Left ventricle myocardium inferior (tissue), 1 donor: ENCODE results near the gene MAP2K2. TPM values are rescaled to one million over a fixed set of nuclear protein-coding genes. Genes with fewer than 3 reads are reported as not detected.

Experiments used
- DNase-seq: peaks from one replicate; pipeline ENCODE4 v3.0.0-alpha.2; 2020
- H3K27ac ChIP-seq: fragments of 200-600 bp; replicated peaks from 2 replicates; pipeline ENCODE4 v1.8.0; 2021
- H3K27me3 ChIP-seq: fragments of 200-600 bp; 2 replicates; pipeline ENCODE4 v1.8.0; 2021; ENCODE audit warnings: low read depth
- H3K36me3 ChIP-seq: fragments of 200-600 bp; 2 replicates; pipeline ENCODE4 v1.8.0; 2021
- H3K4me1 ChIP-seq: fragments of 200-600 bp; 2 replicates; pipeline ENCODE4 v1.8.0; 2021
- H3K4me3 ChIP-seq: fragments of 200-600 bp; 2 replicates; pipeline ENCODE4 v1.8.0; 2021; ENCODE audit warnings: mild to moderate bottlenecking, moderate library complexity
- H3K9me3 ChIP-seq: fragments of 200-600 bp; replicated peaks from 2 replicates; pipeline ENCODE4 v1.8.0; 2021
- intact Hi-C: fragments of 100-400 bp; cut with micrococcal nuclease; formaldehyde crosslinking; loops from one replicate; pipeline ENCODE4 v1.11.0; 2022
- total RNA-seq: library from RNA; stranded (reverse); fragmentation: NEBNext Ultra II Directional; extraction: Animal tissue kit (Norgen Biotek cat#: 25700); gene quantifications from one replicate; pipeline ENCODE4 v1.2.1, GENCODE V29; 2021
- TF ChIP-seq, protein P1 (sequence below): fragments of 200-600 bp; IDR thresholded peaks from 2 replicates; pipeline ENCODE4 v1.8.0; 2021; ENCODE audit warnings: antibody characterized with exemption, mild to moderate bottlenecking, borderline replicate concordance
- donor health status: DM: no; HTN: yes; CAD: no; lungs with severe emphysema.

The MAP2K2 gene
- total RNA-seq, 1 donor from 2014 or later, result 129 TPM

DNA sequence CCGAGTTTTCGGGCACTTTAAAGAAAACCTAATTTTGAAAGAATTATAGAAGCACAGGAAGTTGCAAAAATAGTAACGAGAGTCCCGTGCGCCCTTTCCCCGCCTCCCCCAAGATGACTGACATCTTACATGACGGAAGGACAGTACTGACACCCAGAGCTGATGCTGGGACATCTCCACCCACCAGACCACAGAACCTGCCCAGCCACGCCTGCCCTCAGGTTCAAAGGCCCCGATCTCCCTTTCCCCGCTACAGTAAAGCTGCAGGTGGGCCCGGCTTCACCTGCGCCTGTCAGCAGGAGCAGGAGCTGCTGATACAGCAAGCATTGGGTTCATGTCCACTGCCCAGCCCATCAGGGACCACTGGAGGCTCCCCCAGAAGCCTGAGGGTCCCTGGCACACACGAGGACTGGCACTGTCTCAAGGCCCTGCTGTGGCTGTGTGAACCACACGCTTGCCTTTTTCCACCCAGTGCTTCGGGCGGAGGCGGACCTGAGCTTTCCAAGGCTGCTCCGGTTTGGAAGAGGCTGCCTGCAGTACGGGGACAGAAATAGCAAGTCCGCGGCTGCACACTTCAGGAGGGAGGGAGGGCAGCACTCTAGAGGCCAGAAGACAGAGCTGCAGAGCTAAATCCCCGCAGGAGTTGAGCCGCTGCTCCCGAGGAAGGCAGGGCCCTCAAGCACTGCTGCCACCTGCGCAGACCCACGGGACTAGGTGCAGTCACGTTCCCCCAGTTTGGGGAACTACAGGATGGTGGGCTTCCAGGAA lies 8.7 kb downstream of the MAP2K2 start:
- peak overlapping the region; percentile 42 for H3K4me3 ChIP-seq
- H3K36me3 ChIP-seq, result peaks cover 69% of the 10 kb centered on the region
- no peaks in the 10 kb centered on the region for H3K9me3 ChIP-seq
- DNase-seq, result peak; percentile 46
- peak overlapping the region; percentile 73 for H3K27ac ChIP-seq
- TF ChIP-seq, protein P1, sequence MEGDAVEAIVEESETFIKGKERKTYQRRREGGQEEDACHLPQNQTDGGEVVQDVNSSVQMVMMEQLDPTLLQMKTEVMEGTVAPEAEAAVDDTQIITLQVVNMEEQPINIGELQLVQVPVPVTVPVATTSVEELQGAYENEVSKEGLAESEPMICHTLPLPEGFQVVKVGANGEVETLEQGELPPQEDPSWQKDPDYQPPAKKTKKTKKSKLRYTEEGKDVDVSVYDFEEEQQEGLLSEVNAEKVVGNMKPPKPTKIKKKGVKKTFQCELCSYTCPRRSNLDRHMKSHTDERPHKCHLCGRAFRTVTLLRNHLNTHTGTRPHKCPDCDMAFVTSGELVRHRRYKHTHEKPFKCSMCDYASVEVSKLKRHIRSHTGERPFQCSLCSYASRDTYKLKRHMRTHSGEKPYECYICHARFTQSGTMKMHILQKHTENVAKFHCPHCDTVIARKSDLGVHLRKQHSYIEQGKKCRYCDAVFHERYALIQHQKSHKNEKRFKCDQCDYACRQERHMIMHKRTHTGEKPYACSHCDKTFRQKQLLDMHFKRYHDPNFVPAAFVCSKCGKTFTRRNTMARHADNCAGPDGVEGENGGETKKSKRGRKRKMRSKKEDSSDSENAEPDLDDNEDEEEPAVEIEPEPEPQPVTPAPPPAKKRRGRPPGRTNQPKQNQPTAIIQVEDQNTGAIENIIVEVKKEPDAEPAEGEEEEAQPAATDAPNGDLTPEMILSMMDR, result peak; percentile 29
- intact Hi-C loops, result no loop called here
- H3K27me3 ChIP-seq, result no peaks in the 10 kb centered on the region
- peaks cover 45% of the 10 kb centered on the region for H3K4me1 ChIP-seq

DNA sequence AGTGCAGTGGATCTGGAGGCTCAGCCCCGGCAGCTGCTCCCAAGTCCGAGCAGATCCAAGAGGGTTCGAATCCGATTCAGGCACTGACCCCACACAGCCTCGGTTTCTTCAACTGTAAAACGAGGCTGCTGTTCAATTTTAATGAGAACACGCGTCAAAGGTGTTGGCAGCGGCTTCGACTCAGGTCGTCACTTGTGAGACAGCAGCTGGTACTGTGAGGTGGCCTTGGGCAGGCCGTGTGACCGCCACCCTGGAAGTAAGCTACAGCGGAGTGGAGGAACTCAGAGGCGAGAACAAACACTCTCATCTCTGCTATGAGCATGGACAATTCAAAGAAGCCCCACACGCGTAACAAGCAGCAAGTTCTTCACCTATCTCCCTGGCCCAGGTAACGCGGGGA lies 9.7 kb downstream of the MAP2K2 start:
- no peak for DNase-seq
- Histone ChIP-seq H3K4me1 (peaks cover 45% of the 10 kb centered on the region), H3K27ac (peak overlapping the region; percentile 60), H3K27me3 (no peaks in the 10 kb centered on the region), H3K4me3 (no peak overlapping the region), H3K36me3 (peaks cover 79% of the 10 kb centered on the region), H3K9me3 (no peaks in the 10 kb centered on the region)
- intact Hi-C loops, result no loop called here
- TF ChIP-seq, protein P1, result no peak

DNA sequence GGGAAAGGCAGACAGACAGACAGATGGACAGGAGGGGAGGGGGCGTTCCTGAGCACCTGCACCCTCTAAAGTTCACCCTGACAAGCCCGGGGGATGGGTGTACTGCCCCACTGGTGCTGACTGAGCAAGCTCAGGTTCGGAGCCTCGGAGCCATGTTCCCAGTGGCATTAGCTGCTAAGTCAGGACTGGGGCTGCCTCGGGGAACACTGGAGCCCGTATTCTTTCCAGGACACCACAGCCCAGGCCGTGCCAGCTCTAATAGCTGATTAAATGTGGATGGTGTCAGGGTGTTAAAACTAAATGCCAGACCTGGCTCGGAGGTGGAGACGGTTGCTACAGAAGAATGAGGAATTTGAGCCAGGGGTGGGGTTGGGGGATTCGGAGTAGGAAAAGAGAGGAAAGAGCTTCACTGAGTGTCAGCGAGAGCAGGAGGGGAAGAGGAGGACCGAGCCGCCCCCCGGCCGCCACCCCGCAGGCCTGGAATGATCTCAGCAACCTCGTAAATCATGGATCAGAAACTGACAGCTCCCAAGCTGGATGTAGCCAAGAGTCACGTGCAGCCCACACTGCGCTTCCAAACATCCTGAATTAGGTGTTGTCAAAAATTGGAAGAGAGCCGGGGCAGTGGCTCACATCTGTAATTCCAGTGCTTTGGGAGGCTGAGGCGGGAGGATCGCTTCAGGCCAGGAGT lies 10.4 kb downstream of the MAP2K2 start:
- TF ChIP-seq, protein P1, result no peak
- peak; percentile 44 for DNase-seq
- intact Hi-C loops, result no loop called here
- Histone ChIP-seq H3K27ac (peak overlapping the region; percentile 60), H3K4me1 (peaks cover 45% of the 10 kb centered on the region), H3K4me3 (no peak overlapping the region), H3K9me3 (no peaks in the 10 kb centered on the region), H3K27me3 (no peaks in the 10 kb centered on the region), H3K36me3 (peaks cover 86% of the 10 kb centered on the region)

DNA sequence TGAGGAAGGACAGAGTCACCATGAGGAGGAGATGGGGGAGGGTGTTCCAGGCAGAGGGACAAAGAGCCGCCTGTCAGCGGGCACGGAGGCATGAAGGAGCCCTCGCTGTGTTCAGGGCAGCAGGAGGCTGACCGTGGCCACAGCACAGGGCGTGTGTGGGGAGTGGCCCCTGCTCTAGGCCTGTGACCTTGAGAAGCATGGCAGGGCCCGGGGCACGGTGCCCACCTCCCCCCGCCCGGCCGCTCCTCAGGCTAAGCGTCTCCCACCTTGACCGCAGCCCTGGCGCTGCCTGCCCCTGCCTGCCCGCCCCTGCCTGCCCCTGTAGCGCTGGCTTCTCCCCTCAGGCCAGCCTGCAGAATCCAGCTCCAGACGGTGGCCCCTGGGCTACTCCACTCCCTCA lies 11.6 kb downstream of the MAP2K2 start:
- Histone ChIP-seq H3K27ac (no peak overlapping the region), H3K4me1 (peaks cover 45% of the 10 kb centered on the region), H3K36me3 (peaks cover 88% of the 10 kb centered on the region), H3K27me3 (no peaks in the 10 kb centered on the region), H3K4me3 (no peak overlapping the region), H3K9me3 (no peaks in the 10 kb centered on the region)
- no peak for DNase-seq
- intact Hi-C loops, result no loop called here
- TF ChIP-seq, protein P1, result no peak

DNA sequence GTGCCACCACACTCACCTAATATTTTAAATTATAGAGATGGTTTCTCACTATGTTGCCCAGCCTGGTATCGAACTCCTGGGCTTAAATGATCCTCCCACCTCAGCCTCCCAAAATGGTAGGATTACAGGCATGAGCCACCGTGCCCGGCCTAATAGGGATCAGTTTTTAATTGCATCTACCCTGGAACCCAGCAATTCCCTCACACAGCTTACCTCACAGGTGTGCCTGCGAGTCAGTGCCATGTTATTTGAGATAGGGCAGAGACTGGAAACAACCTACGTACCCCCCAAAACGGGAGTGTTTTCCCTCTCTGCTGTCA lies 14.3 kb downstream of the MAP2K2 start:
- intact Hi-C loops, result no loop called here
- Histone ChIP-seq H3K4me1 (peaks cover 29% of the 10 kb centered on the region), H3K9me3 (no peaks in the 10 kb centered on the region), H3K4me3 (no peak overlapping the region), H3K27ac (no peak overlapping the region), H3K27me3 (no peaks in the 10 kb centered on the region), H3K36me3 (peaks cover 88% of the 10 kb centered on the region)
- TF ChIP-seq, protein P1, result no peak
- no peak for DNase-seq
